ENCODE measurements around the gene DOC2A. TPM values are rescaled to one million over a fixed set of nuclear protein-coding genes. Genes with fewer than 3 reads are reported as not detected.

Gene DOC2A
- total and polyA plus RNA-seq, 2 donors (not counting 3 experiments of a cell fraction or from before 2014, with no cell fraction given): 0.60 to 0.63 TPM

DNA sequence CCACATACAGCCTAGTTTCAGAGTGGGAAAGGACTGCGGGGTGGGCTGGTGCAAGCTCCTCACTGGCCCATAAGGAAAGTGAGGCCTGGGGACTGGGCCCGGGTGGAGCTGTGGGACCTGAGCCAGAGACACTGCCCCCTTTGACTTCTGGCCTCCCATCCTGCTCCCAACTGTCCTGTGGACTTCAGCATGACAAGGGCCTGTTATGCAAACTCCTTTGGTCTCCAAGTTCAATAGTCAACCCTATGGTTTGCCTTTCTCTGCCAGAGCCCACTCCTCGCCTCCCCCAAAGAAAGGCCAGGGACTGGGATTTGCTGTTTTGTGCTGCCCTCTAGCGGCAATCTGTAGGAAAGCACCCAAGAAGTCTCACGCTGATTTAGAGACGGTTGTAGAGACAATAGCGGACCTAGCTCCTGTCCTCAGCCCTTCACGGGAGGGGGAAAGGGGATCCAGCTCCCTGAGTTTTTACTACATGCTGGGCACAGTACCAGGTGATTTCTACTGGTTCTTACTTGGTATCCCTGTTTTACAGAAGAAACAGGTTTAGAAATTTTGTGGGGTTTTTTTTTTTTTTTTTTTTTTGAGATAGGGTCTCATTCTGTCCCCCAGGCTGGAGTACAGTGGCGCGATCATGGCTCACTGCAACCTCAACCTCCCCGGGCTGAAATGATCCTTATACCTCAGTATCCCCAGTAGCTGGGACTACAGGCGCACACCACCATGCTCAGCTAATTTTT, 21.4 kb upstream of the DOC2A start:
- Histone ChIP-seq H2AFZ (ENCODE audit: low read depth, low read length) (no peak overlapping the region), H3K9me1 (replicated peaks; ENCODE audit: control insufficient read depth, extremely low read depth, insufficient read depth, low read length) (no peaks in the 10 kb centered on the region), H3K27me3 (ENCODE audit: control insufficient read depth in 2 of 2, insufficient read depth in 2 of 2, low read length in 2 of 2) (peaks cover 19 to 20% of the 10 kb centered on the region in 2 experiments), H3K9me3 (replicated peaks; ENCODE audit: control insufficient read depth, insufficient read depth, low read length) (no peaks in the 10 kb centered on the region), H3K9ac (replicated peaks; ENCODE audit: extremely low read depth, insufficient read depth, low read length) (no peak overlapping the region), H3K4me3 (replicated peaks in 1 of 3; ENCODE audit: insufficient read depth in 1 of 3, low read depth in 1 of 3, low read length in 3 of 3) (no peak overlapping the region), H3K79me2 (ENCODE audit: control insufficient read depth, insufficient read depth, low read length) (no peaks in the 10 kb centered on the region), H3K4me1 (ENCODE audit: control insufficient read depth, extremely low read depth, insufficient read depth, low read length) (no peaks in the 10 kb centered on the region), H4K20me1 (replicated peaks; ENCODE audit: control insufficient read depth, extremely low read depth, insufficient read depth, low read length) (no peaks in the 10 kb centered on the region), H3K4me2 (ENCODE audit: insufficient read depth, low read length) (no peak overlapping the region), H3K27ac (ENCODE audit: insufficient read depth, low read depth, low read length) (no peak overlapping the region), H3K36me3 (ENCODE audit: control insufficient read depth in 2 of 2, extremely low read depth in 1 of 2, insufficient read depth in 2 of 2, low read length in 2 of 2) (no peaks in the 10 kb centered on the region)
- POLR2A ChIA-PET: interaction anchor here (0.7 kb wide), 1 partner anchor 33 kb away, joined by 3 read pairs; the partner anchor contains the start of gene ALDOA
- FAIRE-seq (peak; percentile 93), DNase-seq (ENCODE audit: low read depth, low spot score) (peak; percentile 56)
- TF ChIP-seq, protein P1, sequence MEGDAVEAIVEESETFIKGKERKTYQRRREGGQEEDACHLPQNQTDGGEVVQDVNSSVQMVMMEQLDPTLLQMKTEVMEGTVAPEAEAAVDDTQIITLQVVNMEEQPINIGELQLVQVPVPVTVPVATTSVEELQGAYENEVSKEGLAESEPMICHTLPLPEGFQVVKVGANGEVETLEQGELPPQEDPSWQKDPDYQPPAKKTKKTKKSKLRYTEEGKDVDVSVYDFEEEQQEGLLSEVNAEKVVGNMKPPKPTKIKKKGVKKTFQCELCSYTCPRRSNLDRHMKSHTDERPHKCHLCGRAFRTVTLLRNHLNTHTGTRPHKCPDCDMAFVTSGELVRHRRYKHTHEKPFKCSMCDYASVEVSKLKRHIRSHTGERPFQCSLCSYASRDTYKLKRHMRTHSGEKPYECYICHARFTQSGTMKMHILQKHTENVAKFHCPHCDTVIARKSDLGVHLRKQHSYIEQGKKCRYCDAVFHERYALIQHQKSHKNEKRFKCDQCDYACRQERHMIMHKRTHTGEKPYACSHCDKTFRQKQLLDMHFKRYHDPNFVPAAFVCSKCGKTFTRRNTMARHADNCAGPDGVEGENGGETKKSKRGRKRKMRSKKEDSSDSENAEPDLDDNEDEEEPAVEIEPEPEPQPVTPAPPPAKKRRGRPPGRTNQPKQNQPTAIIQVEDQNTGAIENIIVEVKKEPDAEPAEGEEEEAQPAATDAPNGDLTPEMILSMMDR (IDR thresholded peaks at IDR 0.05; ENCODE audit: extremely low read depth in 1 of 2, insufficient read depth in 1 of 2, low read depth in 1 of 2, low read length in 2 of 2): peak; percentile 75 to 80
- TF ChIP-seq POLR2A (IDR thresholded peaks at IDR 0.05; ENCODE audit: low read depth, low read length) (no peak), POLR2AphosphoS5 (IDR thresholded peaks at IDR 0.05; ENCODE audit: insufficient read depth, low read depth, low read length) (no peak)
- TF ChIP-seq, protein P2, sequence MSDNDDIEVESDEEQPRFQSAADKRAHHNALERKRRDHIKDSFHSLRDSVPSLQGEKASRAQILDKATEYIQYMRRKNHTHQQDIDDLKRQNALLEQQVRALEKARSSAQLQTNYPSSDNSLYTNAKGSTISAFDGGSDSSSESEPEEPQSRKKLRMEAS (IDR thresholded peaks at IDR 0.05; ENCODE audit: insufficient read depth, insufficient read length): no peak
- CTCF ChIA-PET: interaction anchor here (0.5 to 3.1 kb wide), 46 partner anchors 8 to 566 kb away, joined by 3 to 79 read pairs (median 3); partner anchors contain the start of genes ASPHD1, C16orf92, PAGR1 and TAOK2
- BruUV-seq (replicated peaks): no TSS peak
- dilution Hi-C loops (cut with MboI; ENCODE audit: extremely low pct_ligation_motif_present, low sequenced_read_pairs) (no loop called here), intact Hi-C loops (cut with micrococcal nuclease) (loop anchor here (1.0 to 2.0 kb wide), 2 partner anchors 23 to 332 kb away; no protein-coding TSS in a partner anchor)

All from endothelial cell of umbilical vein (primary cell).